Left hindlimb (tissue), 1 donor: ENCODE results near the gene TRMT1L.
"Not testable (repeated sequence)": the region's sequence is repeated elsewhere in the genome, so short reads cannot be mapped to it uniquely, and the experiment has no call there.

Source experiments
- DNase-seq: peaks from one replicate; pipeline ENCODE4 v3.0.0-alpha.2; 2018

Gene TRMT1L, protein sequence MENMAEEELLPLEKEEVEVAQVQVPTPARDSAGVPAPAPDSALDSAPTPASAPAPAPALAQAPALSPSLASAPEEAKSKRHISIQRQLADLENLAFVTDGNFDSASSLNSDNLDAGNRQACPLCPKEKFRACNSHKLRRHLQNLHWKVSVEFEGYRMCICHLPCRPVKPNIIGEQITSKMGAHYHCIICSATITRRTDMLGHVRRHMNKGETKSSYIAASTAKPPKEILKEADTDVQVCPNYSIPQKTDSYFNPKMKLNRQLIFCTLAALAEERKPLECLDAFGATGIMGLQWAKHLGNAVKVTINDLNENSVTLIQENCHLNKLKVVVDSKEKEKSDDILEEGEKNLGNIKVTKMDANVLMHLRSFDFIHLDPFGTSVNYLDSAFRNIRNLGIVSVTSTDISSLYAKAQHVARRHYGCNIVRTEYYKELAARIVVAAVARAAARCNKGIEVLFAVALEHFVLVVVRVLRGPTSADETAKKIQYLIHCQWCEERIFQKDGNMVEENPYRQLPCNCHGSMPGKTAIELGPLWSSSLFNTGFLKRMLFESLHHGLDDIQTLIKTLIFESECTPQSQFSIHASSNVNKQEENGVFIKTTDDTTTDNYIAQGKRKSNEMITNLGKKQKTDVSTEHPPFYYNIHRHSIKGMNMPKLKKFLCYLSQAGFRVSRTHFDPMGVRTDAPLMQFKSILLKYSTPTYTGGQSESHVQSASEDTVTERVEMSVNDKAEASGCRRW

DNA sequence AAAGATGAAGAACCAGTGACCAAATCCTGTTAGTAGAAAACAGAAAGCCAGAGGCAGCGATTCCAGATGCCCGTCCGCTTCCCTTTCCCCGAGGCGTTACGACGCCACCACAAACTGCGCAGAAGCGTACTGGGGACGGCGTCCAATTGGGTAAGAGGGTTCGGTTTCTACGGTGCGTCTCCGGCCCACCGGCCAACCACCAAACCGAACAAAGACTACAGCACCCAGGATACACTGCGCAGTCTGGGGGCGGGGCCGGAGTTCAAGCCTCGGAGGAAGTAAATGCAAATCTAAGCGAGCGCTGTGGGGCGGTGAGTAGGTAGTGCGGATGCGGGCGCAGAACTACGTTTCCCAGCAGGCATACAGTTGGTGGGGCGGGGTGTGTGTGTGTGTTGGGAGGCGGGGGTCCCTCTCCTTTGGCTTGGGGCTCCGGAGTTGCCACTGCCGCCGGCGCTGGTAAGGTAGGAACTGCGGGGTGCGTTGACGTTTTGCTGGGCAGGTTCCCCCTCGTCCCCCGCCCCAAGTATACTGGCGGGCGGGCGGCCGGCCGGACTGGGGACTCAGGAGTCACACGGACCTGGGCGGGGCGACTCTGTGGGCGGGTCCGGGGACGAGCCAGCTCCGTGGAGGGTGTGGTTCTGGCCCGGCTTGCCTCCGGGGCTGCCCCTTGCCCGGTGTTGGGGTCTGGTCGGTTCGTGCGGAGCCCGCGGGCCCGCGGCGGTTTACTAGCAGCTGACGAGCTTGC is at the start of gene TRMT1L, which contains the start of gene SWT1:
Gene TRMT1L, minus strand, starts transcription at position 100 of the 745 bp plus-strand sequence. CDS start 241 bp downstream, outside the sequence.
Gene SWT1, plus strand, starts transcription at position 314 of the 745 bp plus-strand sequence. CDS start 3,675 bp downstream, outside the sequence.
- peak; percentile 100 for DNase-seq

DNA sequence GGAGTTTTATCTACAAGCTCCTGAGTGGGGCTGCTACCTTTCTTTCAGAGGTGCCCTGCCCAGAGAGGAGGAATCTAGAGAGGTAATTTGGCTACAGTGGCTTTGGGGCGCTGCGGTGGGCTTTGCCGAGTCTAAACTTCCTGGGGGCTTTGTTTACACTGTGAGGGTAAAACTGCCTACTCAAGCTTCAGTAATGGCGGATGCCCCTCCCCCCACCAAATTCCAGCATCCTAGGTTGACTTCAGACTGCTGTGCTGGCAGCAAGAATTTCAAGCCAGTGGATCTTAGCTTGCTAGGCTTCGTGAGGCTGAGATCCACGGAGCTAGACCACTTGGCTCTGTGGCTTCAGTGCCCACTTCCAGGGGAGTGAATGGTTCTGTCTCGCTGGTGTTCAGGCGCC is 44.1 kb upstream of the TRMT1L start:
- DNase-seq: no peak

DNA sequence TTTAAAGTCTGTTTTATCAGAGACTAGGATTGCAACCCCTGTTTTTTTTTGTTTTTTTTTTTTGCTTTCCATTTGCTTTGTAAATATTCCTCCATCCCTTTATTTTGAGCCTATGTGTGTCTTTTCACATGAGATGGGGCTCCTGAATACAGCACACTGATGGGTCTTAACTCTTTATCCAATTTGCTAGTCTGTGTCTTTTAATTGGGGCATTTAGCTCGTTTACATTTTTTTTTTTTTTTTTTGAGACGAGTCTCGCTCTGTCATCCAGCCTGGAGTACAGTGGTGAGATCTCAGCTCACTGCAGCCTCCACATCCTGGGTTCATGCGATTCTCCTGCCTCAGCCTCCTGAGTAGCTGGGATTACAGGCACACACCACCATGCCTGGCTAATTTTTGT is 42.0 kb upstream of the TRMT1L start:
- not testable (repeated sequence) for DNase-seq

DNA sequence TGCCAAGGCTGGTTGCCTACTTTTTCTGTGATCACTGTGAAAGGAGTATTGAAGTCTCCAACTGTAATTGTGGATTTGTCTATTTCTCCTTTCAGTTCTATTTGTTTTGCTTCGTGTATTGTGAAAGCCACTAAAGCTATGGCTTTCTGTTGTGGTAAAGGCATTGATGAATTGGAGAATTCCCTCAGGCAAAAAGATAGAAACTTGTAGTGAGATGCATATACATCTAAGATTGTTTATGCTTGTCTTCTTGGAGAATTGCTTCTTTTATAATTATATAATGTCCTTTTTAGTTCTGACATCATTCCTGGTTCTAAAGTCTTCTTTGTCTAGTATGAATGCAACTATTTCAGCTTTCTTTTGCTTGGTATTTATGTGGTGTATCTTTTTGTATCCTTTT is 37.0 kb upstream of the TRMT1L start:
- DNase-seq: no peak

DNA sequence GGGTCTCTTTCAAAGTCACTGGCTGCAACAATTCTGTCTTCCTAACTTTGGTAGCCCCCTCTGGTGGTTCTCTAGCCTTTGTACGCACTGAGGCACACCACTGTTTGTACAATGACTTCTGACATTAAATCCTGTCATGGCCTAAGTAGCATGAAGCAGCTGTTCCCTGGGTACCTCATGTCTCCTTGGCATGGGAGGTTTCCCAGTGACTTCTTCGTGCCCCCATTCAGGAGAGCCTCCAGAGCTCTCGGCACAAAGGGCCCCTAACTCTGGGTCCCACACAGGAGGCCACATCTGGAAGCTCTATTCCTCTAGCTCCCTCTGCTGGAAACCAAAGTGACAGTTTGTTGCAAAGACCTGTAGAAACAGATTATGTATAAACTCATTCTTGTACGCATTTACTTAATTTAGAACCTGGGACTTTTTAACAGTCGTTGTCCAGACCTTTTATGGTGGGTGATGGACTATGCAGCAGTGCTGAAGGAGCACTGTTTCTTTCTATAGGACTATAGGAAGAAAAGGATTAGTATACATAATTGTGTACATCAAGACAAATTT is 13.6 kb upstream of the TRMT1L start:
- peak; percentile 58 for DNase-seq

DNA sequence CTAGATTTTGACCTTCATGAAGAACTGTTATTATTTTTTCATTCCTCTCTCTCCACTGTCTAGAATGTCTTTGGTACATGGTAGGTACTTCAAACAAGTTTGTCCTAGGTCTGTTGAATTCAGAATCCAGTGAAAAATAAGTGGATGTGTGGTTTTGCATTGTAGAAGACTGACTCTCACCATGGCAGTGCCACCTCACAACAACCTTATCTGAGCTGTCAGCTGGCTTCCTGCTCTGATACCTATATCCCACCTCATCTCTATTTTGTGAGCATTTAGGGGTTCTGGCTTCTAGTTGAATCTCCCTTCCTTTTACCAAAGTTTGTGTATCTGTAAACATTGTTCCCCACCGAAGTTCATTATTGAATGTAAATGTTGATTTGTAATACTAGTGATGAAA is 9.4 kb upstream of the TRMT1L start:
- no peak for DNase-seq

DNA sequence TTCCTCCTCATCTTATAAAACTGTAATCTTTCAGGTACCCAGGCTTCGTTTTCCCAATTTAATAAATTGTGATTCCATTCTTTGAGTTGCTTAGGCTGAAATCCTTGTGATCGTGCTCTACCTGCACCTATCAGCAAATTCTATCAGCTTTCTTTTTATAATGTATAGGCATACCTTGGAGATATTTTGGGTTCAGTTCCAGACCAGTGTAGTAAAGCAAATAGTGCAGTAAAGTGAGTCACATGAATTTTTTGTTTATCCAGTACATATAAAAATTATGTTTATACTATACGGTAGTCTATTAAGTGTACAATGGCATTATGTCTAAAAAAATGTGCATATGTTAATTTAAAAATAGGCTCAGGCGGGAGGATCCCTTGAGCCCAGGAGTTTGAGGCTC is 5.7 kb upstream of the TRMT1L start:
- DNase-seq: no peak

DNA sequence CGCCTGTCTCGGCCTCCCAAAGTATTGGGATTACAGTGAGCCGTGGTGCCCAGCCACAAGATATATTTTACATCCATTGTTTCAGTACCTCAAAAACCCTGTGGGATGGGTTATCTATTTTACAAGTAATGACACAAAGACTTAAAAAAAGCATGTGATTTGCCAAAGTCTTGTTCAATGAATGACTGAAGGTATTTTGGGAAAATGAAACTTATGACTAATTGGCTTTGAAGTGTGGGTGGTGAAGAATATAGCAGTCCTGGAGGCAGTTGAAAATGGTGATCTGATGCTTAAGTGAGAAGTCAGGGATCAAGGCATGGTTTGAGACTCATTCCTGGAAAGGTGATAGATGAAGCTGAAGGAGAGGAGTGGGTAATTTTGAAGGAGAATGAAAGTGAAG is 3.2 kb upstream of the TRMT1L start:
- no peak for DNase-seq

DNA sequence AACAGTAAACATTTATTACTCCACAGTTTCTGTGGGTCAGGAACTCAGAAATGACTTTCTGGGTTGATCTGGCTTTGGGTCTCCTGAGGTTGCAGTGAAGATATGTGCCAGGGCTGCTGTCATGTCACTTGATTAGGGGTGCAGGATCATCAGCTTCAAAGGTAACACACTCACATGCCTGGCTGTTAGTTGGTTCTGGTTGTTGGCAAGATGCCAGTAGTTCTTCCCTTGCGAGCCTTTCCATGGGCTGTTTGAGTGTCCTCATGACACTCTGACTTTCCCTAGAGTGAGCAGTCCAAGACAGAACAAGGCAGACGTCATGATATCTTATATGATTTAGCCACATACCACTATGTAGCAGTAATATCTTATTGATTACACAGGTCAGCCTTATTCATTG is 2.0 kb upstream of the TRMT1L start:
- no peak for DNase-seq

DNA sequence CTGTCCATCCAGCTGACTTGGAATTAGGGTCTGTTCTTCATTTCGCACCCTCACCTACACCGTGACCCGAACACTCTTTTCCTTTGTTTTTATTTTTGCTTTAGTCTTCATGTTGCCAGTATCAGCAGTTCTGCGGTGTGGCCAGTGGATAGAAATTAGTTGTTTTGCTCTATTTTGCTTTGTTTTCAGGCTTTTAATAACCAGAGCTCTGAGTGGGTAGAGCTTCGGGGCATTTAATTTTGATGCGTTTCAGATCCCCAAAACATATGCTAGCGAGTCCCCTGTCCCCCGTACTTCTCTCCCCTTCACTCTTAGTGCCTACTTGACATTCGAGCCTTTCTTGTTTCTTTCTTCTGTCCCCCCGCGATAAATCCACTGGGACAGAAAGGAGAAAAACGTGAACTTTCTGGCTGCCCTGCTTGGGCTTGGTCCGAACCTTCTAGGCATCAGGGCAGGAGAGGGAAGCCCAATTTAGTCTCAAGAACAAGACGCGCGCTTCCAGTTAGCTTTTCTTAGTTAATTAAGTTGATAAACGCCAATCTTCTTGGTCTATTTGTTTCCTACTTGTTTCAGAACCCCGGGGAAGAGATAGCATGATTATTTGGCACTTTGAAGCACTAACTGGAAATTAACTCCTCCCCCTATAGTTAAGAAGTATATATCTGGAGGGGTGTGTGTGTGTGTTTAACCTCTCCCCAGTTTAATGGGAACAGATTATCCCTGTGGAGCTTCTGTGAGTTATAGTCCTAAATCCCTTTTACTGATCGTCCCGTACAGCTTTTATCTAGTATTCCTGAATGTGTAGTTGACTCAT is 1.1 kb upstream of the TRMT1L start:
- no peak for DNase-seq

DNA sequence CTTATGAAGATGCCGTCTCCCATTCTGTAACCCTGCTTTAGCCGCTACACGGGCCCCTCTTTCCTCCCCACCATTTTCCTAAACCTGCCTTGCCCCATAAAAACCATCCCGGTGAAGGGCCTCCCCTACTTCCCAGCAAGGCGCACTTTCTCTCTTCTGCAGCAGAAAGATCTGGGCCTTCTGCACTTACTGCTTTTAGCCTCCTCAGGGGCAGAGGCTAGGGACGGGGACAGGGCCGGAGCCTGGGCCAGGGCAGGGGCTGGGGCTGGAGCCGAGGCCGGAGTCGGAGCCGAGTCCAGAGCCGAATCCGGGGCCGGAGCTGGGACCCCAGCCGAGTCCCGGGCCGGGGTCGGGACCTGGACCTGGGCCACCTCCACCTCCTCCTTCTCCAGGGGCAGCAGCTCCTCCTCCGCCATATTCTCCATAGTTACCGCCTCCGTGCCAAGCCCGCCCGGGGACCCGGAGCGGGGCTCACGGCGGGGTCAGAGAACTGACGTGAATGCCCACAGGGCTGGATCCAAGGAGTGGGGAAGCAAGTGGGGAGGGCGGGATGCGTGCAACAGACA is 382 bp downstream of the TRMT1L start:
- no peak for DNase-seq

DNA sequence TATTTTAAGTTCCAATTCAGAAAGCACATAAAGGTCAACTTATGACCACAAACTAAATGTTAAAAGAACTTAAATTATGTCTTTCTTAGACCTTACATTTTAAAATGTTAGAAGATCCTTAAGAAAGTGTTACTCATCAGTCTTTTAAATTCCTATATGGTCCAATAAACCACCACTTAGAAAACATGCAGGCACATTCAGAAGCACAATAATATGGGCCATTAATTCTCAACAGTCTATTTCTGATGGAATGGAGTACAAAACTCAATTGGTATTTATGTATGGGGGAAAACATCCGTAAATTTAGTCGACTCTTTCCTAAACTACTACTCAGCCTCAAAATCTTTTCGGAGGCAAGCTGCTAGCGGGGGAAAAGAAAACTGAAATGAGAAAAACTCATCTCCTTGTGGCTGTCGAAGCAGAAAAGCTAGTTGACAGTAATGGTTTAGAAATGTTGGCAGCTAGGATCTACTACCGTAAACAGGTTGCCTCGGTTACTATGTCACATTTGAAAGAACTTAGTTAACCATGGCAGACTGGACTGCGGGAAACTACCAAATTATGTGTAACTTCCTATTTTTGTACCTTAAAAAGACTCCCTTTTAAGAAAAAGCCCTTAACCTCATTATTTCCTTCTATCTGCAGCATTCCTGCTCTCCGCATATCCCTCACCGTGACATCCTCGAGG is 1.0 kb downstream of the TRMT1L start:
- no peak for DNase-seq

DNA sequence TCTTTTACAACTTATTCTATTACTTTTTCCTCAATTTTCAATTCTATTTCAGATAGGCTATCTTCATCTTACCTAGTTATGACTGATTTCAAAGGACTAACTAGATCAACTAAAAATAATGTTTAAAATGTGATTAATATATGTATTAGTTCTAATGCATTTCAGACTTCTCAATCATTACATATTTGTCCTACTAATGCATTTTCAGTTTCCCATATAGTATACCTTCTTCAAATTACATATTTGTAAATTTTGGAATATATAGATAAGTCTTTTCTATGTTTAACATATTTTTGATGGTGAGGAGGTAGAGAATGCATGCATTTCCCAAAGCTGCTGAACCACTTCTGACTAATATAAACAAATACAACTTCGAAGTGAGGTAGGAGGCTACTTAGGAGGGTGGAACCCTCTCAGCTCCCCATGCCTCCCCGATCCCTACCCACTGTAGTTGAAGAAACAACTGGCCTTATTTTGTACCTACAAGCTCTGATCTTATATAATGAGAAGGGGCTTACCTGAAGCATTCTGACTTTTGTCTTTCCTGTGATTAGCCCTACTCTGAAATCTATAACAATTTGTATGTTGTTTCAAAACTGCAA is 1.7 kb downstream of the TRMT1L start:
- no peak for DNase-seq

DNA sequence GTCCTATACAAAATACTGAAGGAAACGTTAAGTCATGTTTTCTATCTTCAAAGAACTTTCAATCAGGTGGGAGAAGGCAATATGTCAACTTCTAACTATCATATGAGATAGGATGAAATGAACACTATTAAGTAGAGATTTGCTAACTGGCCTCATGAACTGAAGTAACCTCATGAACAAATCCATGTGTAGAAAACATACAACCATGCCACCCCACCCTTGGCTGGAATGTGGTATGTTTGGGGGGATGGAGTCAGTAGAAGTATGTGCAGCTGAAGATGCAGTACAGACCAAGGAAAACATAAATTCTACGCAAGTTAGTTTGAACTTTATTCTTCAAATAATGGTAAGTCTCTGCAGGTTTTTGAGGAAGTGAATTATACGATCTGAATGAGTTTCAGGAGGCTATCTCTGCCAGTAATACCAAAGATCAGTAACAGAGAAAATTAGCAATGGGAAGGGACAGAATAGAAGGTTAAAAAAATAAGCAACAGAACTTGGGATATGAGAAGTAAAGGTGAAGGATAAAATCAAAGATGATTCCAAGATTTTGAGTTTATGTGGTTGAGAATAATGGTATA is 4.5 kb downstream of the TRMT1L start:
- no peak for DNase-seq

DNA sequence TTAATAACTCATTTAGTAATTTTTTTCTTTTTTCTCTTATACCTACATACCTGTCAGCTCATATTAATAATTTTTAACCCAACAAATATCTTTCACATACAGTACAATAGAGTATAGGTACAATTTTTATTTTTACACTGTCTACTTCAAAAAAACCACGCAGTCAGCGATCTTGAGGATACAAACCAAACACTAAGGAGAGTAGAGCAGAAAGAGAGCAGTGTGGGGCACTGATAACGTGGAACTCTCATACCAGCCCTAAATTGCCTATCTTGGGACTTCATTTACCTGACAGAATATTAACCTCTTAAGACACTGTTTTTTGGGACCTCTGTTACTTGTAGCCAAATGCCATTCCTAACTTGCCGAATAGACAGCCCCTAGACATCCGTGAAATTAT is 5.5 kb downstream of the TRMT1L start:
- no peak for DNase-seq

DNA sequence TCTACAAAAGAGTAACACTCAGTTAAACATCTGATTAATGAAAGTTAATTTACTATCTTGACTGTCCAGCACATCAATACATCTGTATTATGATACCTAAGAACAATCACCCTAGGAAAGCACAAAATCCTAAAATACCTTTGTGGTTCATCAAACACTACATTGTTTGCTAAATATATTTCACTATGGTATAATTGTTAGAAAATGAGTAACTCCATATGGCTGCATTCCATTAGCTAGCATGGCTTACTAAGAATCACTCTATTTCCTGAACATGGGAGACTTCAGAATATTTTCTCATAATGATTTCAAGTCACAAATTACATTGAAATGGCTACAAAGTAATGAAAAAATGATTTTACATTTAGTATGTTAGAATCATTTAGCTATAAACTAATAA is 12.5 kb downstream of the TRMT1L start:
- no peak for DNase-seq

DNA sequence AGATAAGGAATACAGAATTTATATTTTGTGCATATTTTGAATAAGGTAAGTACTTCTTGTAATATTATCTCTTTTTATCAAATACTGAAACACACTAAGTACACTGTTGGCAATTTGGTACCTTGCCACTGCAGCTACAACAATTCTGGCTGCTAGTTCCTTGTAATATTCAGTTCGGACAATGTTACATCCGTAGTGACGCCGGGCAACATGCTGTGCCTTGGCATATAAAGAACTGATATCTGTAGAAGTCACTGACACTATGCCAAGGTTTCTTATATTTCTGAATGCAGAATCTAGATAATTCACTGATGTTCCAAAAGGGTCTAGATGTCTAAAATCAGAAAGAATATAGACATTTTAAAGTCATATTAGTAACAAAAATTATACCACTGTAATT is 17.5 kb downstream of the TRMT1L start:
- no peak for DNase-seq

DNA sequence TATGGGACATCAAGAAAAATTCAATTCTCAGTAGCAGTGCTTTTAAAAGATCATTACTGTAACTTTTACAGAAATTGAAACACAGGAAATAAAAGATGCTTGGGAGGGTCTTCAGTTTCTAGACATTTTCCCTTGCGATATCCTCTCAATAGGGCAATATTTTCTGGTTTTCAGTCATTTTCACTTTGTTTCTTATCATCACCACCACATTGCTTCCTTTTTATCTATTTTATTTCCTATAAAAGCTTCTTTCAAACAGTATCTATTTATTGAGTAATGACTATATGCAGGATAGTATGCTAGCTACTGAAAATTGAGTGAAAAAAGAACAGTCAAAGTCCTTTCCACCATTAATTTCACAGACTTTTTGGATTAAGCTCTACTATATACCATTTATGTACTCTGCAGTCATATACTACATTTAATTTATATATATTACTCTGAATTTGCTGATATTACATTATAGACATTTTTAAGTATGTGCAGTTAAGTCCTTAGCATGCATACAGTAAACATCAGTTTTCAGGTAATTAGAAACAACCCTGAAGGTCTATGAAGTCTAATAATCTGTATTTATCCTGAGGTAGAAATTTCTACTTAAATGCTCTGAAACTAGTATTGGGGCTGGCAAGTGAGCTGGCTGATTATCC is 18.7 kb downstream of the TRMT1L start:
- no peak for DNase-seq

DNA sequence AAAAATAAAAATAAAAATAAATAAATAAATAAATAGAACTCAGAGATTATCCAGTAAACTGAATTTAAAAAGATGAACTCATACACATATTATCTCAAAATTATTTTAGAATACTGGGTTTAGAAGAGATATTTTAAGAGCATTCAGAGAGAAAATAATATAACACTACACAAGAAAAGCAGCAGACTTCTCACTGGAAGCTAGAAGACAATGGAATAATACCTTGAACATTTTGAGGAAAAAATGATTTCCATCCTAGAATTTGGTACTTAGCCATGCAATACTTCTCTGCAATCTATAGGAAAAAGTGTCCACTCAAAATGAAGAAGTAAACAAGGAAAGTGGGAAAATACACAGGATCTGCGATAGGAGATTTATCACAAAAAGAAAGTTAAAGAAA is 24.2 kb downstream of the TRMT1L start:
- DNase-seq: no peak

DNA sequence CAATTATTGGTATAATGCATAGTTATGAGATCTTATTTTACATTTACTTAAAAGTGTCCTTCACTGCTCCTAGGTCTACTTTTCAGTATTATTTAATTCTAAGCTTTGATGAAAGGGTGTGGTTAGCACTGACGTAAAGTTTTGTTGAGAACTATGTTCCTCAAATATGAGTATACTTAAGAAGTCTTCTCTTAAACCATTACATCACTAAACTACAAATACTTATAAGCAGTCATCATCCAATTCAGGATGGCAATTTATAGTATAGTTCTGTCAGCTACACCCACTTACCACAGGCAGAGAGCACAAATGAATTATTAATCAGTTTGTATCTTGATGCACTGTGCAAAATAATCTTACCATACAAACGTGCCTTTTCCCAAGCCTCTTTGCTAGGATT is 27.0 kb downstream of the TRMT1L start:
- DNase-seq: no peak
